ENCODE data around the gene HAPLN3.

GRCh38 chr15:88835119-88835518 is 60.2 kb downstream of the HAPLN3 start:
- TF ChIP-seq POLR2A (IDR thresholded peaks at IDR 0.05) (no peak), EP300 (IDR thresholded peaks at IDR 0.05) (no peak), CTCF (IDR thresholded peaks at IDR 0.05) (no peak), POLR2AphosphoS5 (IDR thresholded peaks at IDR 0.05) (no peak)
